DND-41 (cell line): Measurements from ENCODE around the gene RSPH9.

Experiments
- EZH2 ChIP-seq: IDR thresholded peaks from 3 replicates; pipeline ENCODE4 v1.6.1; 2012; ENCODE audit warnings: borderline replicate concordance, low read depth, mild to moderate bottlenecking, moderate library complexity, low read length, inconsistent platforms; ENCODE audit not compliant: severe bottlenecking
- TF ChIP-seq, protein P1 (sequence below): IDR thresholded peaks from 2 replicates; pipeline ENCODE4 v1.5.1; 2012; ENCODE audit warnings: borderline replicate concordance, low read length, moderate library complexity, mild to moderate bottlenecking; ENCODE audit not compliant: poor library complexity, severe bottlenecking; ENCODE audit errors: extremely low read depth

DNA sequence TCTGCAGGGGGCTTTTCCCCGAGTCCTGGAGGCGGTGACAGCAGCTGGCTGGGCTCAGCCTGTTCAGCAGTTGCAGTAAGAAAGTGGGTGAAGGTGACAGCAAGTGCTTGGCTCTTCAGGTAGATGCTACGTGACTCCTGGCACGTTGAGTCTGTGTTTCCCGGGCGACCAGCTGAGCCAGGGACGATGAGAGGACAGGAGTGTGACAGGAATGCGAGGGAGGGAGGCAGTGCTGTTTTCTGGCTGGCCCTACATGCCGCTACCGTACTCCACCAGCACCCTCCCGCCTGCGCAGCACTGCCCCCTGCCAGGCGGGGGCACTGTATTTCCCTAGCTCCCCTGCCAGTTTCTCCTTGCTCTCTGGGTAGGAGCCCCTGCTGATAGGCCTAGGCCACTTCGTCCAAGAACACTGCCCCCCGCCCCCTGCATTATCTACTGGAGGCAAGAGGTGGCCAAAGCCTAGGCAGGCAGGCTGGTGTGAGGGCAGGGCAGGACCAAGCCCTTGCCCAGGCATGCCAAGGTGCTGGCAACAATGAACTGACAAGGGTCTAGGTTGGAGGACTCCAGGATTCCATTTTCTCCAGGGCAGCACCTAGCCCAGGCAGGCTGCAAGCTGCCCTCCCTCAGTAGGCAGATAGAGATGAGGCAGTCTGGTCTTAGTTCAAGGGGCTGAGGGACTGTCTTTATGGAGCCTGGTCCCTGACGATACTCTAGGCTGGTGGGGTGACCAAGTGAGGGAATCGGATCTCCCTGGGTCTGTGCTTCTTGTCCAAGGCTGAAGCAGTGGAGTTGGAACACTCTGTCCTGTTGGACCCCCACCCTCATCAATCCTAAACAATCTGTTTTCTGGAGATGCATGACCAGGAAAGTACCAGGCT, 23.6 kb downstream of the RSPH9 start:
- TF ChIP-seq, protein P1, sequence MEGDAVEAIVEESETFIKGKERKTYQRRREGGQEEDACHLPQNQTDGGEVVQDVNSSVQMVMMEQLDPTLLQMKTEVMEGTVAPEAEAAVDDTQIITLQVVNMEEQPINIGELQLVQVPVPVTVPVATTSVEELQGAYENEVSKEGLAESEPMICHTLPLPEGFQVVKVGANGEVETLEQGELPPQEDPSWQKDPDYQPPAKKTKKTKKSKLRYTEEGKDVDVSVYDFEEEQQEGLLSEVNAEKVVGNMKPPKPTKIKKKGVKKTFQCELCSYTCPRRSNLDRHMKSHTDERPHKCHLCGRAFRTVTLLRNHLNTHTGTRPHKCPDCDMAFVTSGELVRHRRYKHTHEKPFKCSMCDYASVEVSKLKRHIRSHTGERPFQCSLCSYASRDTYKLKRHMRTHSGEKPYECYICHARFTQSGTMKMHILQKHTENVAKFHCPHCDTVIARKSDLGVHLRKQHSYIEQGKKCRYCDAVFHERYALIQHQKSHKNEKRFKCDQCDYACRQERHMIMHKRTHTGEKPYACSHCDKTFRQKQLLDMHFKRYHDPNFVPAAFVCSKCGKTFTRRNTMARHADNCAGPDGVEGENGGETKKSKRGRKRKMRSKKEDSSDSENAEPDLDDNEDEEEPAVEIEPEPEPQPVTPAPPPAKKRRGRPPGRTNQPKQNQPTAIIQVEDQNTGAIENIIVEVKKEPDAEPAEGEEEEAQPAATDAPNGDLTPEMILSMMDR: peak; percentile 63
- no peak for TF ChIP-seq EZH2
